ENCODE data around the gene LSM4. TPM values are rescaled to one million over a fixed set of nuclear protein-coding genes. Genes with fewer than 3 reads are reported as not detected.

The LSM4 gene
- total RNA-seq, 2 donors from 2014 or later, result 74.8 to 90.2 TPM

DNA sequence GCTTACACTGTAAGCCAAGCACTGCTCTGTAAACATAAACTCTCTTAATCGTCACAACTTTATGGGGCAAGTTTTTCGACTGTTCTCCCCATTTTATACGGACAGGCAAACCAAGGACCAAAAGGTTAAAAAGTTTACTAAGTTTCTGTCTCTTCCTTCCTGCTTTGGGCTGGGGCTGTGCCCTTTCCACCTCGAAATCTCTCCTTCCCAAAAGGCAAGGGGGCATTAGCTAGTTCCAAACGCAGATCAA lies 43.7 kb downstream of the LSM4 start:
- peaks cover 45 to 63% of the 10 kb centered on the region in 2 donors for H3K4me1 ChIP-seq (ENCODE audit: control insufficient read depth in 1 of 2, low read depth in 2 of 2)
- DNase-seq (ENCODE audit: low spot score) (no peak), ATAC-seq (ENCODE audit: insufficient number of reproducible peaks, low FRiP score, low read depth) (no peak)
- peaks cover 18% of the 10 kb centered on the region for H3K36me3 ChIP-seq
- no peaks in the 10 kb centered on the region for H3K27me3 ChIP-seq (replicated peaks; ENCODE audit: insufficient read depth)
- peak overlapping the region; percentile 86 for H3K4me3 ChIP-seq
- H3K27ac ChIP-seq, result peak overlapping the region; percentile 99 to 100
- TF ChIP-seq, protein P1, sequence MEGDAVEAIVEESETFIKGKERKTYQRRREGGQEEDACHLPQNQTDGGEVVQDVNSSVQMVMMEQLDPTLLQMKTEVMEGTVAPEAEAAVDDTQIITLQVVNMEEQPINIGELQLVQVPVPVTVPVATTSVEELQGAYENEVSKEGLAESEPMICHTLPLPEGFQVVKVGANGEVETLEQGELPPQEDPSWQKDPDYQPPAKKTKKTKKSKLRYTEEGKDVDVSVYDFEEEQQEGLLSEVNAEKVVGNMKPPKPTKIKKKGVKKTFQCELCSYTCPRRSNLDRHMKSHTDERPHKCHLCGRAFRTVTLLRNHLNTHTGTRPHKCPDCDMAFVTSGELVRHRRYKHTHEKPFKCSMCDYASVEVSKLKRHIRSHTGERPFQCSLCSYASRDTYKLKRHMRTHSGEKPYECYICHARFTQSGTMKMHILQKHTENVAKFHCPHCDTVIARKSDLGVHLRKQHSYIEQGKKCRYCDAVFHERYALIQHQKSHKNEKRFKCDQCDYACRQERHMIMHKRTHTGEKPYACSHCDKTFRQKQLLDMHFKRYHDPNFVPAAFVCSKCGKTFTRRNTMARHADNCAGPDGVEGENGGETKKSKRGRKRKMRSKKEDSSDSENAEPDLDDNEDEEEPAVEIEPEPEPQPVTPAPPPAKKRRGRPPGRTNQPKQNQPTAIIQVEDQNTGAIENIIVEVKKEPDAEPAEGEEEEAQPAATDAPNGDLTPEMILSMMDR (IDR thresholded peaks at IDR 0.05), result no peak
- H3K9me3 ChIP-seq, result no peaks in the 10 kb centered on the region

DNA sequence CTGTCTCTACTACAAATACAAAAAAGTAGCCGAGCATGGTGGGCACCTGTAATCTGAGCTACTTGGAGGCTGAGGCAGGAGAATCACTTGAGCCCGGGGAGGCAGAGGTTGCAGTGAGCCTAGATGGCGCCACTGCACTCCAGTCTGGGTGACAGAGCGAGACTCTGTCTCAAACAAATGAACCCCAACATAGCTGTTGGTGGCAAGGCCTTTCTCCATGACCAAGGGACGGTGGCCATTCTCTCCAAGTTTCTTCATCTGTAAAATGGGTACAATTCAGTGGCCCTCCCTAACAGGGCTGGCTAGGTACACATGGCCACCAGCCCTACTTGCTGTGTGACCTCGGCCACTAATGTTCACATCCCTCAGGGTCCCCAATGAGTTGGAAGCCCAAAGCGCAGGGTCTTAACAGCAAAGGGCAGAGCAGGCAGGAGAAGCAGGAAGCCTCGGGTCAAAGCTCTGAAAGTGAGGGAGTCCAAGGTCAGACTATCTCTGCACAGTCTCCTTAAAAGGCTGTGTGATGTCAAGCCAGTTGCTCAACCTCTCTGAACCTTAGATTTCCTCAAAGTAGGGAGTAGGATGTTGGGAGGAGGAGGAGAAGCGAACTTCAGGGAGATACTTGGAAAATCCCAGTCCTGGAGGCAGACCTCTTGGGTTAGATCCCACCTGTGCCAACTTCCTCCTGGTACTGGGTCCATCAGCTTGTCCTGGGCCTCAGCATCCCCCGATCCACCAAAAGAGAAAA lies 44.2 kb downstream of the LSM4 start:
- Histone ChIP-seq H3K4me1 (ENCODE audit: control insufficient read depth in 1 of 2, low read depth in 2 of 2) (peaks cover 45 to 68% of the 10 kb centered on the region in 2 donors), H3K9me3 (no peaks in the 10 kb centered on the region), H3K36me3 (peaks cover 18% of the 10 kb centered on the region), H3K27ac (peak overlapping the region; percentile 99 to 100), H3K27me3 (replicated peaks; ENCODE audit: insufficient read depth) (no peaks in the 10 kb centered on the region), H3K4me3 (peak overlapping the region; percentile 86)
- TF ChIP-seq, protein P1 (IDR thresholded peaks at IDR 0.05), result no peak
- no peak for DNase-seq (ENCODE audit: low spot score)
- ATAC-seq (ENCODE audit: insufficient number of reproducible peaks, low FRiP score, low read depth), result no peak

DNA sequence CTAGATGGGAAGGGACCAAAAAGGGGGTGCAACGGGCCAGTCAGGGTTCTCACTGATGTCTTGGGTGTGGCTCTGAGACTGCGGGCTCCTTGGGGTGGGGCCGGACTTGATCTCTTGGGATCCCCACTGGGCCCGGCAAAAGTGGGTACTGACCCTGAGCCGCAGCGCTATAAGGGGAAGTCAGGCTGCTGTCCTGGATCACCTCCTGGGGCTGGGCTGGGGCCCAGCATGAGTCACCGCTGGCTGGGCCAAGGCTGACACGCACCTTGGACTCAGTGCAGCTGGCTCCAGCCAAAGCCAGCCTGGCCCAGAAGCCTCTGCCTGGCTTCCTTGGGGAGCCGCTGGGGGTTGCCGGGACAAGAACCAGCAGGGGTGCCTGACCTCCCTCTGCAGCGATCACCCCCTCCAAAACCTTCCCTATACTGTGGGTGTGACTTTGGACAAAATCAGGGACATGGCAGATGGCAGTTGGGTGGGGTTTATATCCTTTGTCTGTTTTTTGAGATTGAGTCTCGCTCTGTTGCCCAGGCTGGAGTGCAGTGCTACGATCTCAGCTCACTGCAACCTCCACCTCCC lies 48.0 kb downstream of the LSM4 start:
- H3K4me3 ChIP-seq, result peak overlapping the region; percentile 19
- TF ChIP-seq, protein P1 (IDR thresholded peaks at IDR 0.05), result peak; percentile 23

DNA sequence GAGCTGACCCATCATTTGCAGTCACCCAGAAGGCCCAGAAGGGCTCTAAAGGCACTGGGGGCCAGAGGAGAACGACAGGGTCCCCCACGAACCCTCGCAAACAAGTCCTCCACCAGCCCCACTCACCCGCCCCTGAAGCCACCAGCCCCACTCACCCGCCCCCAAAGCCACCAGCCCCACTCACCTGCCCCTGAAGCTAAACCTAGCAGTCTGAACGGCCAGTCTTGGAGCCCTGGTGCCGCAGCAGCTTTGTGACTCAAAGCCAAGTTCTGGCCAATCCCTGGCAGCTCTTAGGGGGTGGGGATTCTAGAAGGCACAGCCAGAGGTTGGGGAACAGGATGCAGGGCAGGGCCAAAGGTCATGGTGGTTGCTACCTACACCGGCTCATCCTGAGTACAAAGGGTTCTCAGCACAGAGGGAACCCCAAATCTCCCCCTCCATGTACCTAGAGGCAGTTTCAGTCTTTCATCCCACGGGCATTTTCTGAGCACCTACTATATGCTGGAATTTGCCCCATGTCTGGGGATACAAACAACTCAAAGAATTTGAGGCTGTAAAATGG lies 48.6 kb downstream of the LSM4 start, which contains the start of gene IQCN:
TSS of gene IQCN (minus strand) at position 234 of the 562 bp plus-strand sequence. CDS start 4,974 bp downstream, outside the sequence.
- Histone ChIP-seq H3K4me3 (peak within 1 kb of the TSS; percentile 19), H3K9me3 (no peaks in the 10 kb centered on the region), H3K27ac (peak within 1 kb of the TSS; percentile 50 to 58), H3K36me3 (peaks cover 21% of the 10 kb centered on the region), H3K4me1 (ENCODE audit: control insufficient read depth in 1 of 2, low read depth in 2 of 2) (peaks cover 36 to 61% of the 10 kb centered on the region in 2 donors), H3K27me3 (replicated peaks; ENCODE audit: insufficient read depth) (no peaks in the 10 kb centered on the region)
- ATAC-seq (ENCODE audit: insufficient number of reproducible peaks, low FRiP score, low read depth), result no peak
- DNase-seq (ENCODE audit: low spot score), result no peak
- TF ChIP-seq, protein P1 (IDR thresholded peaks at IDR 0.05), result no peak

More for the DNA sequence above, 48.0 kb downstream of the LSM4 start:
- H3K9me3 ChIP-seq, result no peaks in the 10 kb centered on the region
- peaks cover 21% of the 10 kb centered on the region for H3K36me3 ChIP-seq
- H3K4me1 ChIP-seq (ENCODE audit: control insufficient read depth in 1 of 2, low read depth in 2 of 2), result peaks cover 36 to 61% of the 10 kb centered on the region in 2 donors
- H3K27me3 ChIP-seq (replicated peaks; ENCODE audit: insufficient read depth), result no peaks in the 10 kb centered on the region
- DNase-seq (ENCODE audit: low spot score), result peak; percentile 41
- H3K27ac ChIP-seq, result peak overlapping the region; percentile 50 to 58
- peak; percentile 42 for ATAC-seq (ENCODE audit: insufficient number of reproducible peaks, low FRiP score, low read depth)

DNA sequence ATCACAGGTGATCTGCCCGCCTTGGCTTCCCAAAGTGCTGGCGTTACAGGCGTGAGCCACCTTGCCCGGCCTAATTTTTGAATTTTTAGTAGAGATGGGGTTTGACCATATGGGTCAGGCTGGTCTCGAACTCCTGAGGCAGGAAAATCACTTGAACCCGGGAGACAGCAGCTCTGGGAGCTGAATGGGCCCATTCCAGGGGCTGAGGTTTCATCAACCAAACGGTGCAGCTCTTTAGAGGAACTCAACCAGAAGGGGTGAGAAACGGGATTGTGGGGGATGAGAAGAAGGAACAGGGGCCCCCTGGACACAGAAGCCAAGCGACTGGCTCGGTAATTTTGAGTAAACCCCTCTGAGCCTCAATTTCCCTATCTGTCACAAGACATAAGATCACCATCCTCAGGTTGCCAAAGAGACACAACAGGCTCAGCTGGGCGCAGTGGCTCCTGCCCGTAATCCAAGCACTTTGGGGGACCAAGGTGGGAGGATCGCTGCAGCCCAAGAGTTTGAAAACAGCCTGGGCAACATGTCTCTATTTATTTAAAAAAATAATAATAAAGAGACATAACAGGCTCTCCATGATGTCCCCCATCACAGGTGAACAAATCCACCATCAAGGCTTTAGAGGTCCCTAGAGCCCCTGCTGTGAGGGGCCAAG lies 49.2 kb downstream of the LSM4 start:
- Histone ChIP-seq H3K9me3 (no peaks in the 10 kb centered on the region), H3K4me3 (no peak overlapping the region), H3K4me1 (ENCODE audit: control insufficient read depth in 1 of 2, low read depth in 2 of 2) (peaks cover 31 to 57% of the 10 kb centered on the region in 2 donors), H3K36me3 (peaks cover 18% of the 10 kb centered on the region), H3K27me3 (replicated peaks; ENCODE audit: insufficient read depth) (no peaks in the 10 kb centered on the region), H3K27ac (peak overlapping the region in 1 of 2 donors; percentile 50)
- no peak for ATAC-seq (ENCODE audit: insufficient number of reproducible peaks, low FRiP score, low read depth)
- TF ChIP-seq, protein P1 (IDR thresholded peaks at IDR 0.05), result no peak
- no peak for DNase-seq (ENCODE audit: low spot score)
